C4-2B (cell line): ENCODE results near the gene DICER1.
A peak's percentile ranks its signal among the peaks of the same experiment; 100 is the strongest.
"Not testable (repeated sequence)": the region's sequence is repeated elsewhere in the genome, so short reads cannot be mapped to it uniquely, and the experiment has no call there.

Experiments used
- H3K27ac ChIP-seq: fragments of 450-650 bp; 2 replicates; pipeline ENCODE4 v1.5.1; 2017
- ZFX ChIP-seq: fragments of 450-650 bp; IDR thresholded peaks from 2 replicates; pipeline ENCODE4 v1.6.1; 2017
- TF ChIP-seq, protein P1 (sequence below): fragments of 450-650 bp; conservative IDR thresholded peaks from 2 replicates; pipeline ENCODE4 v1.5.1; 2017; ENCODE audit warnings: mild to moderate bottlenecking

DICER1 gene, protein sequence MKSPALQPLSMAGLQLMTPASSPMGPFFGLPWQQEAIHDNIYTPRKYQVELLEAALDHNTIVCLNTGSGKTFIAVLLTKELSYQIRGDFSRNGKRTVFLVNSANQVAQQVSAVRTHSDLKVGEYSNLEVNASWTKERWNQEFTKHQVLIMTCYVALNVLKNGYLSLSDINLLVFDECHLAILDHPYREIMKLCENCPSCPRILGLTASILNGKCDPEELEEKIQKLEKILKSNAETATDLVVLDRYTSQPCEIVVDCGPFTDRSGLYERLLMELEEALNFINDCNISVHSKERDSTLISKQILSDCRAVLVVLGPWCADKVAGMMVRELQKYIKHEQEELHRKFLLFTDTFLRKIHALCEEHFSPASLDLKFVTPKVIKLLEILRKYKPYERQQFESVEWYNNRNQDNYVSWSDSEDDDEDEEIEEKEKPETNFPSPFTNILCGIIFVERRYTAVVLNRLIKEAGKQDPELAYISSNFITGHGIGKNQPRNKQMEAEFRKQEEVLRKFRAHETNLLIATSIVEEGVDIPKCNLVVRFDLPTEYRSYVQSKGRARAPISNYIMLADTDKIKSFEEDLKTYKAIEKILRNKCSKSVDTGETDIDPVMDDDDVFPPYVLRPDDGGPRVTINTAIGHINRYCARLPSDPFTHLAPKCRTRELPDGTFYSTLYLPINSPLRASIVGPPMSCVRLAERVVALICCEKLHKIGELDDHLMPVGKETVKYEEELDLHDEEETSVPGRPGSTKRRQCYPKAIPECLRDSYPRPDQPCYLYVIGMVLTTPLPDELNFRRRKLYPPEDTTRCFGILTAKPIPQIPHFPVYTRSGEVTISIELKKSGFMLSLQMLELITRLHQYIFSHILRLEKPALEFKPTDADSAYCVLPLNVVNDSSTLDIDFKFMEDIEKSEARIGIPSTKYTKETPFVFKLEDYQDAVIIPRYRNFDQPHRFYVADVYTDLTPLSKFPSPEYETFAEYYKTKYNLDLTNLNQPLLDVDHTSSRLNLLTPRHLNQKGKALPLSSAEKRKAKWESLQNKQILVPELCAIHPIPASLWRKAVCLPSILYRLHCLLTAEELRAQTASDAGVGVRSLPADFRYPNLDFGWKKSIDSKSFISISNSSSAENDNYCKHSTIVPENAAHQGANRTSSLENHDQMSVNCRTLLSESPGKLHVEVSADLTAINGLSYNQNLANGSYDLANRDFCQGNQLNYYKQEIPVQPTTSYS (N-terminal part only)

DNA sequence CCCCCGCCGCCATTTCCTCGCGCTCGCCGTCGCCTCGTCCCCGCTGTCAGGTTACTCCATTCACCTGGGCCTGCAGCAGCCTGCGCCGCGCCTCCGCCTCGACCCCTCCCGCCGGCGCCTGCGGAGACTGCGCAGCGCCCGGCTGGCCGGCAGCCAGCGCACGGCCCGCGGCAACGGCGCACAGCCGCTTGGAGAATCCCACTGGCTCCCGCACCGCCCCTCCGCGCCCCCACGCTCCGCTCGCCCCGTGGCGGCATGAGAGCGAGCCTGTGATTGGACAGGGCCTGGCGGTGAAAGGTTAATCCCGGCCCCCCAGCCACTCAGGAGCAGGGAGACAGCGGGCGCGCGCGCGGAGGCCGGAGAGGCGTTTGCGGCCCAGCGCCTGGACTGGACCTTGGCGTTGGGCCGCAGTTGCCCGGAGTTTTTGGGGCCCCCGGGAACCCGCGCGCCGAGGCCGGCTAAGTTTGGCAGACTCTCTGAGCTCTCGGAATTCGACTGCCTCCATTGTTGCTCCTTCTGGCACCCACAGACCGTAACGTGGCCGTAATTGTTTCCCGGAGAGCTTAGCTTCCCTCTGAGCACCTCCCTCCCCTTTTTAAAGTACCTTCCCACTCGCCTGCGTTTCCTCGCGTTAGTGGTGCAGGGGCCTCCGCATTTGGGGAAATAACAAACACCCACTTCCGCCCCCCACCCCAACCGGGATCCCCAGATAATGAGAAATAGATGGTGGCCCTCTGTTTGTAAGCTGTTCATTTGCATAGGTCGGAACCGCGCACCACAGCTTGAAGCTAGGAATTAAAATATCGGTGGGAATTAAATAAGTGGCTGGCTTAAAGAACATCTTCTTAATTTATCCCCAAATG is at the start of gene DICER1:
DICER1 (minus strand) TSS at position 203 of the 863 bp plus-strand sequence. CDS start 24,071 bp downstream, outside the sequence.
- H3K27ac ChIP-seq: peak within 1 kb of the TSS; percentile 98
- TF ChIP-seq, protein P1, sequence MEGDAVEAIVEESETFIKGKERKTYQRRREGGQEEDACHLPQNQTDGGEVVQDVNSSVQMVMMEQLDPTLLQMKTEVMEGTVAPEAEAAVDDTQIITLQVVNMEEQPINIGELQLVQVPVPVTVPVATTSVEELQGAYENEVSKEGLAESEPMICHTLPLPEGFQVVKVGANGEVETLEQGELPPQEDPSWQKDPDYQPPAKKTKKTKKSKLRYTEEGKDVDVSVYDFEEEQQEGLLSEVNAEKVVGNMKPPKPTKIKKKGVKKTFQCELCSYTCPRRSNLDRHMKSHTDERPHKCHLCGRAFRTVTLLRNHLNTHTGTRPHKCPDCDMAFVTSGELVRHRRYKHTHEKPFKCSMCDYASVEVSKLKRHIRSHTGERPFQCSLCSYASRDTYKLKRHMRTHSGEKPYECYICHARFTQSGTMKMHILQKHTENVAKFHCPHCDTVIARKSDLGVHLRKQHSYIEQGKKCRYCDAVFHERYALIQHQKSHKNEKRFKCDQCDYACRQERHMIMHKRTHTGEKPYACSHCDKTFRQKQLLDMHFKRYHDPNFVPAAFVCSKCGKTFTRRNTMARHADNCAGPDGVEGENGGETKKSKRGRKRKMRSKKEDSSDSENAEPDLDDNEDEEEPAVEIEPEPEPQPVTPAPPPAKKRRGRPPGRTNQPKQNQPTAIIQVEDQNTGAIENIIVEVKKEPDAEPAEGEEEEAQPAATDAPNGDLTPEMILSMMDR: no peak
- peak; percentile 95 for TF ChIP-seq ZFX

DNA sequence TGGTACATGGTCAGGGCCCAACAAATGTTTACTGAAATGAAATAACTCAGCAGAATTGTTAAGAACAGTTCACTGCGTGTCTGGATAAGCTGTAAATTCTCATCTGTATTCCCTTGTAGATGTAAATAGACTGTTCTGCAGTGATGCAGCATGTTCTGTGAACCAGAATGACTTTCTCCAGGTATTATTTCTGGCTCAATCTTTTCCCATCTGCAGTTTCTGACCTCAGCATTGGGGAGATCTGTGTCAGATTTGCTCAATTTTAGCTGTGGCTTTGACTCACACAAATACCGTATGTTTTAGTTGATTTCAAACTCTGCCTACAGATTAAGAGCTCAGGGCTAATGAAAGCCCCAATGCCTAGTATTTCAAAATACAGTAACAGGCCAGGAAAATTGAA is 49.2 kb upstream of the DICER1 start:
- TF ChIP-seq ZFX: no peak
- TF ChIP-seq, protein P1: no peak
- no peak overlapping the region for H3K27ac ChIP-seq

DNA sequence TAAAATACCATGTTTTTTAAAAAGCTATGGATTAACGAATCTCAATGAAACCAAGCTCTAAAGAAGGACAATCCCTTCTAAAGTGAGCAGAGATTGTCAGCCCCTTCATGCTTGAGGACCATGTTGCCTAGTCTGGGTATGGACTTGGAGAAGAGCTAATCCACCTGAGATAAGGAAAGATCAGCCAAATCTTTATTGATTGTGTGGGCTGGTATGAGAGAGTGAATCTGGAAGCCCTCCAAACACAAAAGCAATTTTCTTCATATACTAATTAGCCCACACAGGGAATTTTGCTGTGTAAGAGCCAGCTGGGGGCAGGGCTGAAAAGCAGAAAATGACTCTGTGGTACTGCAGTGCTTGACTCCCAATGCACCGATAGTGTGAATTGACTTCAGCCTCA is 47.4 kb upstream of the DICER1 start:
- TF ChIP-seq, protein P1: no peak
- no peak for TF ChIP-seq ZFX
- no peak overlapping the region for H3K27ac ChIP-seq

DNA sequence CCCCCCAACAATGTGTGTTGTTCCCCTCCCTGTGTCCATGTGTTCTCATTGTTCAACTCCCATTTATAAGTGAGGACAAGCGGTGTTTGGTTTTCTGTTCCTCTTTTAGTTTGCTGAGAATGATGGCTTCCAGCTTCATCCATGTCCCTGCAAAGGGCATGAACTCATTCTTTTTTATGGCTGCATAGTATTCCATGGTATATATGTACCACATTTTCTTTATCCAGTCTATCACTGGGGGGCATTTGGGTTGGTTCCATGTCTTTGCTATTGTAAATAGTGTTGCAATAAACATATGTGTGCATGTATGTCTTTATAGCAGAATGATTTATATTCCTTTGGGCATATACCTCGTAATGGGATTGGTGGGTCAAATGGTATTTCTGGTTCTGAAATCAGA is 44.4 kb upstream of the DICER1 start:
- not testable (repeated sequence) for H3K27ac ChIP-seq

DNA sequence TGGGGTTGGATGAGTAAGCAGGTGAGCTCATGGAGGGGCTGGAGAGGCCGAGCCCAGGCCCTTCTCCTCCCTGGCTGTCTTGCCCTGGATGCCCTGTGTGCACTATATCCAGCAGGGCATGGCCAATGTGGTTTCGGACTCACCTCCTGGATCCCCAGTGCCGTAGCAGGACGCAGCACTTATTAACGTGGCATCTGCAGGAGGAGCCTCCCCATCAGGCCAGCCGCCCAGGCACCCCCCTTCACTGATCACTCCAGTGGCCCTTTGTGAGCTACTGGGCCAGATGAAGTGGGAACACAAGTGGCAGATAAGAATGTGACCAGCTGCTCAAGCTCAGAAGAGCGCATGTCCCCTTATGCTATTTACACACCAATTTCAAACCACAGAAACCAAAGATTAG is 43.1 kb upstream of the DICER1 start:
- H3K27ac ChIP-seq: no peak overlapping the region
- TF ChIP-seq ZFX: no peak

DNA sequence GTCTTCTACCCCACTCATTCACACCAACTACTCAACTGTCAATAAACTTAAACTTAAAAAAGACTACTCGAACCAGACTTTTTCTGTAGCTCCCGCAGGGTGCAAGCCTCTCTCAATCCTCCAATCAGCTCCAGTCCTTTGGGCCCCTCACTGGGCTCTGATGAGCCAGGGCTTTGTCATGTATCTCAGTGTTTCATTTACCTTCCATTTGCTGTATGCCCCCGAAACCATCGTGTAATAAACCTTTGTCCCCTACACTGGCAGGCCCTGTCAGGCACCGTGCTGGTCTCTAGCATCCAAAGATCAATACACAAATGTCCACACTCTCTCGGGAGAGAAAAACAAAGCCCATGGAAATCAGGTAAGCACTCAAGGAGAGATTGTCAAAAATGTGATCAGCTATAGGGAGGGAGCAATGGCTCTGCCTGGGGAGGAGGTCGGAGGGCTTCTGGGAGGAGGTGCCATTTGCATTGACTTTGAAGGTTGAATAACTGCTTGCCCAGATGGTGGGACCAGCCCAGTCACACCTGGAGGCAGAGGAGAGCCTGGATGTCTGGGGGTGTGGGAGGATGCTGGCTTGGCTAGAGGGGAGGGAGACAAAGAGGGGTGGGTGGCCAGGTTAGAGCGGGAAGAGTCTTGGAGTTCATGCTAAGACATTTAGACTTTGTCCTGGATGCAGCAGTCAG is 42.1 kb upstream of the DICER1 start:
- H3K27ac ChIP-seq: no peak overlapping the region
- TF ChIP-seq, protein P1: no peak
- TF ChIP-seq ZFX: no peak

DNA sequence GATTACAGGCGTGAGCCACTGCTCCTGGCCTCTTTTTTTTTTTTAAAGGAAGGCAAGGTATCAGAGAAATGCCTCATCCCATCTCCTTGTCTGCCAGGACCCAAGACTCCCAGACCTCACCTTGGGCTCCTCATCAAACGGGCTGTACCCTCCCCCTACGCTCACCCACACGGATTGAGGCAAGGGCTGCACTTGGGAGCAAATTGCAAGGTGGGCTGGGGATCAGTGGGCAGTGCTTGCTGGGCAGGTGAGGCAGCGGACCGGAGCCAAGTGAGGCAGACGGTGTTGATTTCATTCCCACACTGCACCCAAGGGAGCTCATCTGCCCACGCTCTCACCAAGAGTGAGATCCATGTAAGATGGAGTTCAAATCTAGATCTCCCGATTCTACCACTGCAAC is 41.0 kb upstream of the DICER1 start:
- TF ChIP-seq ZFX: no peak
- TF ChIP-seq, protein P1: no peak

More for the DNA sequence above, 41.0 kb upstream of the DICER1 start:
- H3K27ac ChIP-seq: no peak overlapping the region
